H1 (cell line): ENCODE results near the gene CSTF2. TPM values are rescaled to one million over a fixed set of nuclear protein-coding genes. Genes with fewer than 3 reads are reported as not detected.

Source experiments
- CTCF ChIA-PET: fragments of 300-600 bp; sonication (Branson Sonifier 250); formaldehyde crosslinking; loops from one replicate; lab custom pipeline; 2021; ENCODE audit not compliant: partially characterized antibody; lab: Charles Lee
- POLR2A ChIA-PET: fragments of 300-600 bp; sonication (Branson Sonifier 250); formaldehyde crosslinking; loops from one replicate; lab custom pipeline; 2021; ENCODE audit warnings: inconsistent platforms; ENCODE audit not compliant: partially characterized antibody; lab: Charles Lee
- DNase-seq, 2 experiments: peaks; one replicate each; pipeline versions ENCODE4 v3.0.0 to v3.0.0-alpha.2; 2010 to 2022; ENCODE audit warnings: low spot score in 2 of 2, low read depth in 1 of 2, mixed read lengths in 1 of 2
- FAIRE-seq: peaks from 2 replicates; lab custom pipeline; 2011; peaks lifted over from hg19 to GRCh38; lab: Jason Lieb, UNC
- H2AFZ ChIP-seq: 2 replicates; pipeline ENCODE4 v1.8.1; 2012; ENCODE audit warnings: low read length, inconsistent platforms
- H2AK5ac ChIP-seq: 2 replicates; pipeline ENCODE4 v1.6.1; 2013; ENCODE audit warnings: low read depth, low read length
- H2BK120ac ChIP-seq: replicated peaks from 2 replicates; pipeline ENCODE3; 2013; ENCODE audit warnings: low read depth, low read length, inconsistent platforms
- H2BK12ac ChIP-seq: 2 replicates; pipeline ENCODE4 v1.6.1; 2013; ENCODE audit warnings: low read depth, low read length
- H2BK15ac ChIP-seq: 2 replicates; pipeline ENCODE4 v1.6.1; 2013; ENCODE audit warnings: low read length
- H2BK20ac ChIP-seq: 2 replicates; pipeline ENCODE4 v1.6.1; 2013; ENCODE audit warnings: low read length
- H2BK5ac ChIP-seq: 2 replicates; pipeline ENCODE4 v1.6.1; 2013; ENCODE audit warnings: low read depth, low read length
- H3K14ac ChIP-seq: 2 replicates; pipeline ENCODE4 v1.6.1; 2013; ENCODE audit warnings: inconsistent platforms; ENCODE audit not compliant: insufficient read length
- H3K18ac ChIP-seq: 2 replicates; pipeline ENCODE4 v1.6.1; 2013; ENCODE audit warnings: low read length; ENCODE audit errors: extremely low read depth
- H3K23ac ChIP-seq: 2 replicates; pipeline ENCODE4 v1.6.1; 2013; ENCODE audit warnings: inconsistent platforms; ENCODE audit not compliant: insufficient read length
- H3K23me2 ChIP-seq: 2 replicates; pipeline ENCODE4 v1.6.1; 2013; ENCODE audit warnings: low read depth, low read length
- H3K27ac ChIP-seq: 2 replicates; pipeline ENCODE4 v1.6.1; 2011; ENCODE audit warnings: low read depth, low read length, inconsistent platforms
- H3K27me3 ChIP-seq, 4 experiments: replicated peaks in 1 of 4; 1 replicate in 1 of 4; 2 replicates in 3 of 4; pipeline versions ENCODE4 v1.6.1 to v1.8.1; 2011 to 2013; ENCODE audit warnings: low read length in 3 of 4, mild to moderate bottlenecking in 3 of 4, inconsistent platforms in 2 of 4, mixed read lengths in 2 of 4, moderate library complexity in 1 of 4; ENCODE audit not compliant: control insufficient read depth in 3 of 4, insufficient read depth in 3 of 4; ENCODE audit errors: extremely low read depth in 1 of 4
- H3K36me3 ChIP-seq, 4 experiments: 2 replicates each; pipeline versions ENCODE4 v1.6.1 to v1.8.1; 2011 to 2013; ENCODE audit warnings: mild to moderate bottlenecking in 4 of 4, low read length in 3 of 4, moderate library complexity in 2 of 4, control low read depth in 1 of 4, inconsistent platforms in 1 of 4; ENCODE audit not compliant: insufficient read depth in 4 of 4, control insufficient read depth in 2 of 4
- H3K4ac ChIP-seq: replicated peaks from 2 replicates; pipeline ENCODE3; 2013; ENCODE audit warnings: low read length, low read depth, mixed read lengths, inconsistent platforms; ENCODE audit not compliant: insufficient read length
- H3K4me1 ChIP-seq, 4 experiments: replicated peaks in 1 of 4; 1 replicate in 1 of 4; 2 replicates in 3 of 4; pipeline versions ENCODE4 v1.6.1 to v1.8.1; 2011 to 2013; ENCODE audit warnings: low read length in 3 of 4, inconsistent platforms in 2 of 4, mixed read lengths in 1 of 4; ENCODE audit not compliant: insufficient read depth in 4 of 4, control insufficient read depth in 3 of 4
- H3K4me2 ChIP-seq, 2 experiments: 2 replicates each; pipeline versions ENCODE4 v1.6.1 to v1.8.1; 2011 to 2013; ENCODE audit warnings: low read depth in 2 of 2, low read length in 2 of 2, control low read depth in 1 of 2, inconsistent platforms in 1 of 2, mild to moderate bottlenecking in 1 of 2; ENCODE audit not compliant: insufficient read depth in 1 of 2
- H3K4me3 ChIP-seq, 4 experiments: fragments of 200-600, 300-600 bp in 1 of 4; sonication (generic), shearing (Covaris generic), sonication (Bioruptor Twin) in 1 of 4; 2 replicates each; pipeline versions ENCODE4 v1.5.1 to v1.8.1; 2011 to 2016; ENCODE audit warnings: low read length in 4 of 4, low read depth in 3 of 4, control low read depth in 2 of 4, inconsistent platforms in 2 of 4, mild to moderate bottlenecking in 2 of 4, mixed read lengths in 1 of 4, moderate library complexity in 1 of 4; ENCODE audit not compliant: insufficient read depth in 2 of 4; ENCODE audit errors: extremely low read depth in 1 of 4
- H3K56ac ChIP-seq: replicated peaks from 2 replicates; pipeline ENCODE3; 2013; ENCODE audit warnings: low read depth, mild to moderate bottlenecking, mixed read lengths, low read length, inconsistent platforms; ENCODE audit not compliant: insufficient read length
- H3K79me1 ChIP-seq: 2 replicates; pipeline ENCODE4 v1.6.1; 2013; ENCODE audit warnings: low read depth, low read length, control low read depth
- H3K79me2 ChIP-seq, 2 experiments: 2 replicates each; pipeline versions ENCODE4 v1.6.1 to v1.8.1; 2012 to 2013; ENCODE audit warnings: low read length in 2 of 2, mild to moderate bottlenecking in 2 of 2, inconsistent platforms in 1 of 2; ENCODE audit not compliant: insufficient read depth in 2 of 2, control insufficient read depth in 1 of 2
- H3K9ac ChIP-seq, 4 experiments: replicated peaks in 1 of 4; 1 replicate in 1 of 4; 2 replicates in 3 of 4; pipeline versions ENCODE4 v1.6.1 to v1.8.1; 2011 to 2013; ENCODE audit warnings: low read depth in 3 of 4, low read length in 3 of 4, control low read depth in 2 of 4, mild to moderate bottlenecking in 2 of 4, moderate library complexity in 2 of 4, inconsistent platforms in 1 of 4; ENCODE audit errors: extremely low read depth in 1 of 4
- H3K9me3 ChIP-seq, 2 experiments: 2 replicates each; pipeline versions ENCODE4 v1.6.1 to v1.8.1; 2012 to 2013; ENCODE audit warnings: mild to moderate bottlenecking in 2 of 2, moderate library complexity in 2 of 2, control low read depth in 1 of 2, inconsistent platforms in 1 of 2, low read depth in 1 of 2, low read length in 1 of 2, mixed read lengths in 1 of 2; ENCODE audit not compliant: insufficient read depth in 2 of 2
- H4K20me1 ChIP-seq, 2 experiments: replicated peaks in 1 of 2; 2 replicates each; pipeline versions ENCODE3 to v1.8.1; 2011 to 2013; ENCODE audit warnings: inconsistent platforms in 2 of 2, low read length in 2 of 2, mild to moderate bottlenecking in 1 of 2; ENCODE audit not compliant: insufficient read depth in 2 of 2, control insufficient read depth in 1 of 2
- H4K5ac ChIP-seq: 2 replicates; pipeline ENCODE4 v1.6.1; 2013; ENCODE audit warnings: low read length, low read depth, mixed read lengths, inconsistent platforms; ENCODE audit not compliant: insufficient read length
- H4K8ac ChIP-seq: 2 replicates; pipeline ENCODE4 v1.8.0; 2013; ENCODE audit warnings: mild to moderate bottlenecking, moderate library complexity, low read length, inconsistent platforms; ENCODE audit not compliant: insufficient read depth; ENCODE audit errors: extremely low read depth
- H4K91ac ChIP-seq: replicated peaks from 2 replicates; pipeline ENCODE3; 2013; ENCODE audit warnings: low read length, mixed read lengths, inconsistent platforms; ENCODE audit not compliant: insufficient read length
- JUND ChIP-seq: IDR thresholded peaks from 2 replicates; pipeline ENCODE4 v1.6.1; 2011; ENCODE audit warnings: mild to moderate bottlenecking, improper control_type of control experiment, low read length
- KDM5A ChIP-seq: fragments of 200-600 bp; IDR thresholded peaks from 2 replicates; pipeline ENCODE4 v1.7.1; 2012; ENCODE audit warnings: mild to moderate bottlenecking, low read length, inconsistent platforms, mixed read lengths
- RBBP5 ChIP-seq: IDR thresholded peaks from 2 replicates; pipeline ENCODE4 v1.7.1; 2012; ENCODE audit warnings: low read depth, mild to moderate bottlenecking, inconsistent platforms, low read length, moderate library complexity, borderline replicate concordance
- SIRT6 ChIP-seq: IDR thresholded peaks from one replicate; pipeline ENCODE4 v1.7.1; 2012; ENCODE audit warnings: low read length, inconsistent platforms
- TAF7 ChIP-seq: optimal IDR thresholded peaks from 2 replicates; pipeline ENCODE3; 2011; ENCODE audit warnings: low read depth, mild to moderate bottlenecking, inconsistent platforms, low read length, moderate library complexity, borderline replicate concordance
- TBP ChIP-seq: IDR thresholded peaks from 2 replicates; pipeline ENCODE4 v1.6.1; 2011; ENCODE audit warnings: low read depth, low read length, improper control_type of control experiment
- TEAD4 ChIP-seq: IDR thresholded peaks from 2 replicates; pipeline ENCODE4 v1.6.1; 2012; ENCODE audit warnings: low read depth, low read length, inconsistent platforms, mixed read lengths
- ZNF274 ChIP-seq: IDR thresholded peaks from 2 replicates; pipeline ENCODE4 v1.7.0; 2012; ENCODE audit warnings: low read length, borderline replicate concordance; ENCODE audit errors: extremely low read depth
- WGBS, 2 experiments: shearing (Covaris generic) in 1 of 2; methylation state at CpG; one replicate each; pipeline versions ENCODE4 v1.1.6 to v1.1.7; 2013 to 2015; ENCODE audit warnings: low lambda C conversion rate in 2 of 2, mixed read lengths in 2 of 2, inconsistent platforms in 1 of 2, low coverage in 1 of 2, missing lambda C conversion rate in 1 of 2; ENCODE audit not compliant: insufficient replicate concordance in 2 of 2, insufficient coverage in 1 of 2, insufficient read length in 1 of 2; ENCODE audit errors: extremely low coverage in 1 of 2, missing lambda C conversion rate in 1 of 2; 5-methylcytosine and 5-hydroxymethylcytosine counted together
- polyA plus RNA-seq, 7 experiments: library from polyadenylated mRNA; depleted of rRNA in 3 of 7; stranded (reverse) in 5 of 7; unstranded in 2 of 7; fragments of >200 nt in 5 of 7; fragments of 200-250 nt in 2 of 7; gene quantifications; 1 replicate in 5 of 7; 2 replicates in 1 of 7; 4 replicates in 1 of 7; pipeline versions ENCODE4 v1.2.1 to v1.2.3, GENCODE V29; 2011 to 2013; ENCODE audit warnings: missing spikeins in 2 of 7, mixed read lengths in 2 of 7
- total RNA-seq: library from RNA; stranded (reverse); fragmentation: NEBNext Ultra II Directional; extraction: Animal tissue kit (Norgen Biotek cat#: 25700); gene quantifications from 2 replicates; pipeline ENCODE4 v1.2.1, GENCODE V29; 2021
- TF ChIP-seq, protein P1 (sequence below): IDR thresholded peaks from 2 replicates; pipeline ENCODE4 v1.6.1; 2011; ENCODE audit warnings: low read length, improper control_type of control experiment

The CSTF2 gene
- total and polyA plus RNA-seq, 2 of the 8 experiments (the other 6 are each of a cell fraction or from before 2014, with no cell fraction given), result 20.7 to 30.9 TPM

DNA sequence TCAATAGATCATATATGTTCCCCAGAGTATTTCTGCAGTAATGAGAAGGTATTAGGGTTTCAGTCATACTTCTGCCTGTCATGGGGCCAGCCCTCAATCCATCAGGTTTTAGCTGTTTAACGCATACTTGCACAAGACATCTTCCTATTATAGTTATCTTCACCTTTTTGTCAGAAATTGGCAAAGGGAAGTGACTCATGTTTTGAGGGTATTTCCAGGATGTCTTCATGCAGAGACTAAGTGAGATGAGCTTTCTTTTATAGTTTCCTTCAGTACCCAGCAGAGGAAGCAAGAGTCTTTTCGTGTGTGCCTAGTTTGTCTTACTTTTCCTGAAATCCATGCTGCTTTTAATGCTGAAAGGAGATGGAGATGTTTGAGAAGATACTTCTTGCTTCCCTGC, 9.5 kb downstream of the CSTF2 start:
- no peak for FAIRE-seq
- Histone ChIP-seq H4K91ac (no peak overlapping the region), H2BK20ac (no peak overlapping the region), H4K20me1 (no peaks in the 10 kb centered on the region), H3K27me3 (no peaks in the 10 kb centered on the region), H3K9ac (no peak overlapping the region), H2BK15ac (no peak overlapping the region), H3K79me2 (no peaks in the 10 kb centered on the region), H3K4me3 (no peak overlapping the region), H3K4ac (no peak overlapping the region), H3K14ac (no peak overlapping the region), H3K9me3 (no peaks in the 10 kb centered on the region), H3K56ac (no peak overlapping the region), H2BK120ac (no peak overlapping the region), H4K8ac (no peak overlapping the region), H2AFZ (no peak overlapping the region), H3K23ac (no peak overlapping the region), H3K4me1 (no peaks in the 10 kb centered on the region), H3K36me3 (peaks cover 6 to 36% (median 23%) of the 10 kb centered on the region in 4 experiments), H4K5ac (no peak overlapping the region), H3K4me2 (no peak overlapping the region), H2AK5ac (no peak overlapping the region), H3K79me1 (no peaks in the 10 kb centered on the region), H2BK5ac (no peak overlapping the region), H3K18ac (no peak overlapping the region), H3K23me2 (no peaks in the 10 kb centered on the region), H2BK12ac (no peak overlapping the region), H3K27ac (no peak overlapping the region)
- 88% methylated on average over 2 of the region's 2 CpGs; no CpG with 5 or more reads in 1 of the 2 experiments for WGBS, 2 experiments
- DNase-seq, result no peak
- POLR2A ChIA-PET, result no interaction called here
- CTCF ChIA-PET, result no interaction called here
- no peak for TF ChIP-seq RBBP5
- TF ChIP-seq, protein P1, sequence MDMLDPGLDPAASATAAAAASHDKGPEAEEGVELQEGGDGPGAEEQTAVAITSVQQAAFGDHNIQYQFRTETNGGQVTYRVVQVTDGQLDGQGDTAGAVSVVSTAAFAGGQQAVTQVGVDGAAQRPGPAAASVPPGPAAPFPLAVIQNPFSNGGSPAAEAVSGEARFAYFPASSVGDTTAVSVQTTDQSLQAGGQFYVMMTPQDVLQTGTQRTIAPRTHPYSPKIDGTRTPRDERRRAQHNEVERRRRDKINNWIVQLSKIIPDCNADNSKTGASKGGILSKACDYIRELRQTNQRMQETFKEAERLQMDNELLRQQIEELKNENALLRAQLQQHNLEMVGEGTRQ, result no peak
- no peak for TF ChIP-seq JUND
- no peak for TF ChIP-seq SIRT6
- no peak for TF ChIP-seq KDM5A
- no peak for TF ChIP-seq TBP
- no peak for TF ChIP-seq ZNF274
- no peak for TF ChIP-seq TEAD4
- TF ChIP-seq TAF7, result no peak
